ENCODE results near the gene AKAP1.

- TF ChIP-seq CTCF (IDR thresholded peaks at IDR 0.05; ENCODE audit: low read depth, low read length) (no peak), MAX (IDR thresholded peaks at IDR 0.05; ENCODE audit: low read depth, low read length) (no peak), POLR2A (IDR thresholded peaks at IDR 0.05; ENCODE audit: extremely low read depth, insufficient read length) (no peak)
Observed at GRCh38 chr17:57113656-57114055, 28.6 kb downstream of the AKAP1 start.

All from NB4 (cell line).